HCEC 1CT (cell line): Measurements from ENCODE around the gene CCDC112.
"Not testable (repeated sequence)": the region's sequence is repeated elsewhere in the genome, so short reads cannot be mapped to it uniquely, and the experiment has no call there.

Experiments used
- DNase-seq: peaks from one replicate; pipeline ENCODE4 v3.0.0-alpha.2; 2017

The CCDC112 gene

GRCh38 chr5:115296124-115297022 is at the start of gene CCDC112:
Gene CCDC112 (minus strand): TSS chr5:115296654. CDS start chr5:115296543, 111 bp downstream.
- peak; percentile 85 for DNase-seq

- no peak for DNase-seq
Measured at GRCh38 chr5:115345344-115345743, 48.9 kb upstream of the CCDC112 start.

GRCh38 chr5:115343855-115344254 is 47.4 kb upstream of the CCDC112 start:
- peak; percentile 79 for DNase-seq

GRCh38 chr5:115342590-115343377 is 46.3 kb upstream of the CCDC112 start:
- DNase-seq: no peak

GRCh38 chr5:115341745-115342144 is 45.3 kb upstream of the CCDC112 start:
- no peak for DNase-seq

- no peak for DNase-seq
Measured at GRCh38 chr5:115338851-115339250, 42.4 kb upstream of the CCDC112 start.

- no peak for DNase-seq
Measured at GRCh38 chr5:115337882-115338281, 41.4 kb upstream of the CCDC112 start.

- no peak for DNase-seq
Measured at GRCh38 chr5:115336964-115337363, 40.5 kb upstream of the CCDC112 start.

GRCh38 chr5:115336201-115336720 is 39.8 kb upstream of the CCDC112 start:
- no peak for DNase-seq

GRCh38 chr5:115335301-115335700 is 38.8 kb upstream of the CCDC112 start:
- no peak for DNase-seq

GRCh38 chr5:115333164-115333563 is 36.7 kb upstream of the CCDC112 start:
- DNase-seq: no peak

GRCh38 chr5:115330830-115331229 is 34.4 kb upstream of the CCDC112 start:
- DNase-seq: no peak

- no peak for DNase-seq
Measured at GRCh38 chr5:115329475-115329874, 33.0 kb upstream of the CCDC112 start.

GRCh38 chr5:115328617-115329274 is 32.3 kb upstream of the CCDC112 start:
- not testable (repeated sequence) for DNase-seq

GRCh38 chr5:115325296-115325959 is 29.0 kb upstream of the CCDC112 start:
- DNase-seq: no peak

GRCh38 chr5:115324021-115324420 is 27.6 kb upstream of the CCDC112 start:
- no peak for DNase-seq

GRCh38 chr5:115322729-115323128 is 26.3 kb upstream of the CCDC112 start:
- no peak for DNase-seq

- DNase-seq: peak; percentile 65
Measured at GRCh38 chr5:115321309-115321708, 24.9 kb upstream of the CCDC112 start.

- no peak for DNase-seq
Measured at GRCh38 chr5:115320515-115320914, 24.1 kb upstream of the CCDC112 start.

GRCh38 chr5:115320006-115320405 is 23.6 kb upstream of the CCDC112 start:
- no peak for DNase-seq

GRCh38 chr5:115319007-115319406 is 22.6 kb upstream of the CCDC112 start:
- no peak for DNase-seq

GRCh38 chr5:115317736-115318135 is 21.3 kb upstream of the CCDC112 start:
- no peak for DNase-seq

GRCh38 chr5:115317320-115317719 is 20.9 kb upstream of the CCDC112 start:
- no peak for DNase-seq
